ENCODE measurements around the gene MYO1D.
"Not testable (repeated sequence)": the region's sequence is repeated elsewhere in the genome, so short reads cannot be mapped to it uniquely, and the experiment has no call there.

The MYO1D gene

GRCh38 chr17:32894245-32894644 is 17.3 kb upstream of the MYO1D start:
- no peak overlapping the region for H3K4me3 ChIP-seq (ENCODE audit: low read depth, low read length)
- TF ChIP-seq CTCF (IDR thresholded peaks at IDR 0.05; ENCODE audit: low read depth, low read length, missing control alignments), result no peak
- DNase-seq (ENCODE audit: low read depth), result no peak

- DNase-seq (ENCODE audit: low read depth); H3K4me3 ChIP-seq (ENCODE audit: low read depth, low read length): not testable (repeated sequence)
Measured at GRCh38 chr17:32887410-32887809, 10.5 kb upstream of the MYO1D start.

- DNase-seq (ENCODE audit: low read depth); H3K4me3 ChIP-seq (ENCODE audit: low read depth, low read length): not testable (repeated sequence)
Measured at GRCh38 chr17:32886951-32887350, 10.0 kb upstream of the MYO1D start.

- DNase-seq (ENCODE audit: low read depth), result no peak
- no peak overlapping the region for H3K4me3 ChIP-seq (ENCODE audit: low read depth, low read length)
- no peak for TF ChIP-seq CTCF (IDR thresholded peaks at IDR 0.05; ENCODE audit: low read depth, low read length, missing control alignments)
Measured at GRCh38 chr17:32882734-32883133, 5.8 kb upstream of the MYO1D start.

- no peak for TF ChIP-seq CTCF (IDR thresholded peaks at IDR 0.05; ENCODE audit: low read depth, low read length, missing control alignments)
- no peak overlapping the region for H3K4me3 ChIP-seq (ENCODE audit: low read depth, low read length)
- no peak for DNase-seq (ENCODE audit: low read depth)
Measured at GRCh38 chr17:32882029-32882428, 5.1 kb upstream of the MYO1D start.

GRCh38 chr17:32880671-32881453 is 3.9 kb upstream of the MYO1D start:
- DNase-seq (ENCODE audit: low read depth), result no peak
- no peak for TF ChIP-seq CTCF (IDR thresholded peaks at IDR 0.05; ENCODE audit: low read depth, low read length, missing control alignments)
- H3K4me3 ChIP-seq (ENCODE audit: low read depth, low read length), result no peak overlapping the region

- DNase-seq (ENCODE audit: low read depth), result no peak
- no peak overlapping the region for H3K4me3 ChIP-seq (ENCODE audit: low read depth, low read length)
- TF ChIP-seq CTCF (IDR thresholded peaks at IDR 0.05; ENCODE audit: low read depth, low read length, missing control alignments), result no peak
Measured at GRCh38 chr17:32879134-32879533, 2.2 kb upstream of the MYO1D start.

- H3K4me3 ChIP-seq (ENCODE audit: low read depth, low read length), result no peak overlapping the region
- no peak for TF ChIP-seq CTCF (IDR thresholded peaks at IDR 0.05; ENCODE audit: low read depth, low read length, missing control alignments)
- DNase-seq (ENCODE audit: low read depth), result no peak
Measured at GRCh38 chr17:32878211-32878610, 1.3 kb upstream of the MYO1D start.

All from GM12864 (cell line).